ENCODE results near the gene KMT2D.

KMT2D gene, protein sequence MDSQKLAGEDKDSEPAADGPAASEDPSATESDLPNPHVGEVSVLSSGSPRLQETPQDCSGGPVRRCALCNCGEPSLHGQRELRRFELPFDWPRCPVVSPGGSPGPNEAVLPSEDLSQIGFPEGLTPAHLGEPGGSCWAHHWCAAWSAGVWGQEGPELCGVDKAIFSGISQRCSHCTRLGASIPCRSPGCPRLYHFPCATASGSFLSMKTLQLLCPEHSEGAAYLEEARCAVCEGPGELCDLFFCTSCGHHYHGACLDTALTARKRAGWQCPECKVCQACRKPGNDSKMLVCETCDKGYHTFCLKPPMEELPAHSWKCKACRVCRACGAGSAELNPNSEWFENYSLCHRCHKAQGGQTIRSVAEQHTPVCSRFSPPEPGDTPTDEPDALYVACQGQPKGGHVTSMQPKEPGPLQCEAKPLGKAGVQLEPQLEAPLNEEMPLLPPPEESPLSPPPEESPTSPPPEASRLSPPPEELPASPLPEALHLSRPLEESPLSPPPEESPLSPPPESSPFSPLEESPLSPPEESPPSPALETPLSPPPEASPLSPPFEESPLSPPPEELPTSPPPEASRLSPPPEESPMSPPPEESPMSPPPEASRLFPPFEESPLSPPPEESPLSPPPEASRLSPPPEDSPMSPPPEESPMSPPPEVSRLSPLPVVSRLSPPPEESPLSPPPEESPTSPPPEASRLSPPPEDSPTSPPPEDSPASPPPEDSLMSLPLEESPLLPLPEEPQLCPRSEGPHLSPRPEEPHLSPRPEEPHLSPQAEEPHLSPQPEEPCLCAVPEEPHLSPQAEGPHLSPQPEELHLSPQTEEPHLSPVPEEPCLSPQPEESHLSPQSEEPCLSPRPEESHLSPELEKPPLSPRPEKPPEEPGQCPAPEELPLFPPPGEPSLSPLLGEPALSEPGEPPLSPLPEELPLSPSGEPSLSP (N-terminal part only)

DNA sequence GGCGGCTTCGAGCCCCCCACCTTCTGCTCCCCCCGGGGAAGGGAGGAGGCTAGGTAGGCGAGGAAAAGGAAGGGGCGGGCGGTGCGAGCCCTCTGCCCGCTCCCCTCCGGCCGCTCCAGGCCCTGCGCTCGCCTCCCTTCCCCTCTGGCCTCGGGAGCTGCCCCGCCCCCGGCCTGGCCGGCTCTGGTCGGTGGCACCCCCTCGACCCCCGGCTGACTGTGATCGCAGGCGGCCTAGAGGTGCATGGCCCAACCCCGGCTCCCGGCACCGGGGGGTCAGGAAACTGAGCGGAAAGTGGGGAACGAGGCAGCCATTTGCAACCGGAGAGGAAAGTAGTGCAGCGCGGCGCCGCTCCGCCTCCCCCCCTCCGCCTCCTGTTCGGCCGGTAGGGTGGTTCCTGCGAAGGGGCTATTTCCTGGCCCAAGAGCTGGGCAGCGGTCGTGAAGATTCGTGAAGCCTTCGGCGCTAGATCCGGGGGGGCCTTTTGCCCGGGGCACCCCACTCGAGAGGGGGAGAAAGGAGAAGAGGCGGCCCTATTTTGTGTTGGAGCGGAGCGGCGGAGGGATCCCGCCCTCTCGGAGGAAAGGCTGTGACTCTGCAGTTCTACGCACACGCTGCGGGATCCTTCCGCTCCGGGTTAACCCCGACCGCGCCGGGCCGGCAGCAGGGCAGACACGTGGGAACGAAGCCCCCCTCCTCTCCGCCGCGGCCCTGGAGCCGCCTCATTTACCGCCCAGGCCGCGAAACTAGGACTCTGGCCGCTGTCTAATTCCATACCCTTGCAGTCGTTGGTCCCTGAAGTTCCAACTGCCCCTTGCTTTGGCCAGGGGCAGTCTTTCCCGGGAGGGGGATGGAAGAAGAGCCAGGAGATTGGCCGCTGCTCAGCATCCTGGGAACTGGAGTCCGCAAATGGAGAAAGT, at the start of gene KMT2D:
KMT2D (minus strand) TSS at position 558 of the 920 bp plus-strand sequence. CDS start 5,470 bp downstream, outside the sequence.
- Mint-ChIP-seq H3K4me1 (peaks cover 40 to 56% of the 10 kb centered on the region in 2 donors), H3K27ac (peak within 1 kb of the TSS; percentile 98), H3K36me3 (peaks cover 10 to 21% of the 10 kb centered on the region in 2 donors), H3K9me3 (no peaks in the 10 kb centered on the region), H3K27me3 (no peaks in the 10 kb centered on the region), H3K4me3 (peak within 1 kb of the TSS; percentile 94 to 97)
- DNase-seq (peak; percentile 88), ATAC-seq (replicated peaks) (peak; percentile 75 to 83)

GRCh38 chr12:49109641-49110463, 49.3 kb upstream of the KMT2D start:
- peaks cover 24 to 49% of the 10 kb centered on the region in 2 donors for H3K4me1 Mint-ChIP-seq
- peak in 1 of 2 donors; percentile 12 for ATAC-seq (replicated peaks)
- H3K27me3 Mint-ChIP-seq: no peaks in the 10 kb centered on the region
- no peak for DNase-seq
- peak overlapping the region; percentile 96 for H3K4me3 Mint-ChIP-seq
- peak overlapping the region; percentile 96 for H3K27ac Mint-ChIP-seq
- H3K36me3 Mint-ChIP-seq: peaks cover 6 to 9% of the 10 kb centered on the region in 2 donors
- no peaks in the 10 kb centered on the region for H3K9me3 Mint-ChIP-seq

DNA sequence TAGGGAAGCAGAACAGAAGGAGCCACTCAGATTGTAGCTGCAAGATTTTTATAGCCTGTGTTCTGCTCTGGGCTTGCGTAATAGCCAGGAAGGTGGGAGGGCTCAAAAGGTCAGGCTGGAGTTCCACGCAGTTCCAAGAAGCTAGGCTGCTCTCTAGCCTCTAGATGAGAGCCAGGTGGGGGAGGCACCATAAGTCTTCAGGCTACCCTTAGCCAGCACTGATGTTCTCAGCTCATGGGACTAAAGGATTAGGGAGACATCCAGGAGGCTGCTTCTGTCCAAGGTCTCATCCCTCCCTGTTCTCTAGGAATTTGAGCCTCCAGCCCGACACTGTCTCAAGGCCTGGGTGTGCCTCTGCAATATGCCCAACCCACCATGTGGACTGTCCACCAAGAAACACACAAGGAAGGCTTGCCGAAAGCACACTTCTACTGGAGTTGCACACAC, 48.4 kb upstream of the KMT2D start:
- Mint-ChIP-seq H3K4me1 (peaks cover 24 to 49% of the 10 kb centered on the region in 2 donors), H3K9me3 (no peaks in the 10 kb centered on the region), H3K4me3 (peak overlapping the region; percentile 96), H3K27ac (no peak overlapping the region), H3K27me3 (no peaks in the 10 kb centered on the region), H3K36me3 (peaks cover 13 to 16% of the 10 kb centered on the region in 2 donors)
- no peak for DNase-seq
- ATAC-seq (replicated peaks): no peak

GRCh38 chr12:49105504-49106084, 45.0 kb upstream of the KMT2D start:
- ATAC-seq (replicated peaks) (no peak), DNase-seq (no peak)
- Mint-ChIP-seq H3K4me1 (peaks cover 23 to 46% of the 10 kb centered on the region in 2 donors), H3K36me3 (peaks cover 23 to 47% of the 10 kb centered on the region in 2 donors), H3K4me3 (no peak overlapping the region), H3K27ac (no peak overlapping the region), H3K9me3 (no peaks in the 10 kb centered on the region), H3K27me3 (no peaks in the 10 kb centered on the region)

- Mint-ChIP-seq H3K36me3 (peaks cover 26 to 55% of the 10 kb centered on the region in 2 donors), H3K4me1 (peaks cover 21 to 44% of the 10 kb centered on the region in 2 donors), H3K4me3 (no peak overlapping the region)
Measured at GRCh38 chr12:49104822-49105221, 44.2 kb upstream of the KMT2D start.

GRCh38 chr12:49100380-49100779, 39.8 kb upstream of the KMT2D start:
- H3K9me3 Mint-ChIP-seq: no peaks in the 10 kb centered on the region
- DNase-seq: no peak
- ATAC-seq (replicated peaks): no peak
- H3K36me3 Mint-ChIP-seq: peaks cover 32 to 73% of the 10 kb centered on the region in 2 donors
- H3K27ac Mint-ChIP-seq: no peak overlapping the region
- peaks cover 3% of the 10 kb centered on the region in 2 donors for H3K4me1 Mint-ChIP-seq
- H3K27me3 Mint-ChIP-seq: peaks cover 3 to 4% of the 10 kb centered on the region in 2 donors
- no peak overlapping the region for H3K4me3 Mint-ChIP-seq

More at GRCh38 chr12:49104822-49105221, 44.2 kb upstream of the KMT2D start:
- H3K27me3 Mint-ChIP-seq: no peaks in the 10 kb centered on the region
- DNase-seq: no peak
- no peak overlapping the region for H3K27ac Mint-ChIP-seq
- ATAC-seq (replicated peaks): no peak
- no peaks in the 10 kb centered on the region for H3K9me3 Mint-ChIP-seq

DNA sequence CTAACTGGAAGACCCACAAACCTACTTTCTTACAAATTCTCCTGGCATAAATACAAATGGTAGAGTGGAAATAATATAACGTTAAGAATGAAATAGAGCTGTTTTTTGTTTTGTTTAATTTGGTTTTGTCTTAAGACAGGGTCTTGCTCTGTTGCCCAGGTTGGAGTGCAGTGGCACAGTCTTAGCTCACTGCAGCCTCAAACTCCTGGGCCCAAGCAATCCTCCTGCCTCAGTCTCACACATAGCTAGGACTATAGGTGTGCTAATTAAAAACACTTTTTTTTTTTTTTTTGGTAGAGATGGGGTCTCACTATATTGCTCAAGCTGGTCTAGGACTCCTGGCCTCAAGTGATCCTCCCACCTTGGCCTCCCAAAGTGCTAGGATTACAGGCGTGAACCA, 38.1 kb upstream of the KMT2D start:
- Mint-ChIP-seq H3K27me3 (peaks cover 14 to 15% of the 10 kb centered on the region in 2 donors), H3K4me3 (no peak overlapping the region), H3K27ac (no peak overlapping the region), H3K4me1 (peaks cover 8 to 9% of the 10 kb centered on the region in 2 donors), H3K36me3 (peaks cover 22 to 65% of the 10 kb centered on the region in 2 donors), H3K9me3 (no peaks in the 10 kb centered on the region)
- DNase-seq: no peak
- no peak for ATAC-seq (replicated peaks)

- peaks cover 18 to 19% of the 10 kb centered on the region in 2 donors for H3K27me3 Mint-ChIP-seq
- peak; percentile 29 for DNase-seq
- peak; percentile 58 to 65 for ATAC-seq (replicated peaks)
- no peaks in the 10 kb centered on the region for H3K9me3 Mint-ChIP-seq
- H3K4me3 Mint-ChIP-seq: no peak overlapping the region
- no peak overlapping the region for H3K27ac Mint-ChIP-seq
- H3K4me1 Mint-ChIP-seq: peaks cover 11 to 13% of the 10 kb centered on the region in 2 donors
- H3K36me3 Mint-ChIP-seq: peaks cover 22 to 59% of the 10 kb centered on the region in 2 donors
Measured at GRCh38 chr12:49098035-49098451, 37.4 kb upstream of the KMT2D start.

GRCh38 chr12:49097381-49097780, 36.8 kb upstream of the KMT2D start:
- H3K4me1 Mint-ChIP-seq: peaks cover 14 to 18% of the 10 kb centered on the region in 2 donors
- H3K27me3 Mint-ChIP-seq: peaks cover 22 to 23% of the 10 kb centered on the region in 2 donors
- ATAC-seq (replicated peaks) (no peak), DNase-seq (no peak)
- H3K4me3 Mint-ChIP-seq: no peak overlapping the region
- H3K36me3 Mint-ChIP-seq: peaks cover 22 to 53% of the 10 kb centered on the region in 2 donors
- H3K27ac Mint-ChIP-seq: no peak overlapping the region
- no peaks in the 10 kb centered on the region for H3K9me3 Mint-ChIP-seq

- Mint-ChIP-seq H3K9me3 (no peaks in the 10 kb centered on the region), H3K27me3 (peaks cover 45% of the 10 kb centered on the region in 2 donors), H3K4me3 (no peak overlapping the region), H3K4me1 (peaks cover 31 to 41% of the 10 kb centered on the region in 2 donors), H3K36me3 (peaks cover 11 to 33% of the 10 kb centered on the region in 2 donors), H3K27ac (peak overlapping the region; percentile 57)
- ATAC-seq (replicated peaks) (no peak), DNase-seq (no peak)
Measured at GRCh38 chr12:49094975-49095365, 34.4 kb upstream of the KMT2D start.

DNA sequence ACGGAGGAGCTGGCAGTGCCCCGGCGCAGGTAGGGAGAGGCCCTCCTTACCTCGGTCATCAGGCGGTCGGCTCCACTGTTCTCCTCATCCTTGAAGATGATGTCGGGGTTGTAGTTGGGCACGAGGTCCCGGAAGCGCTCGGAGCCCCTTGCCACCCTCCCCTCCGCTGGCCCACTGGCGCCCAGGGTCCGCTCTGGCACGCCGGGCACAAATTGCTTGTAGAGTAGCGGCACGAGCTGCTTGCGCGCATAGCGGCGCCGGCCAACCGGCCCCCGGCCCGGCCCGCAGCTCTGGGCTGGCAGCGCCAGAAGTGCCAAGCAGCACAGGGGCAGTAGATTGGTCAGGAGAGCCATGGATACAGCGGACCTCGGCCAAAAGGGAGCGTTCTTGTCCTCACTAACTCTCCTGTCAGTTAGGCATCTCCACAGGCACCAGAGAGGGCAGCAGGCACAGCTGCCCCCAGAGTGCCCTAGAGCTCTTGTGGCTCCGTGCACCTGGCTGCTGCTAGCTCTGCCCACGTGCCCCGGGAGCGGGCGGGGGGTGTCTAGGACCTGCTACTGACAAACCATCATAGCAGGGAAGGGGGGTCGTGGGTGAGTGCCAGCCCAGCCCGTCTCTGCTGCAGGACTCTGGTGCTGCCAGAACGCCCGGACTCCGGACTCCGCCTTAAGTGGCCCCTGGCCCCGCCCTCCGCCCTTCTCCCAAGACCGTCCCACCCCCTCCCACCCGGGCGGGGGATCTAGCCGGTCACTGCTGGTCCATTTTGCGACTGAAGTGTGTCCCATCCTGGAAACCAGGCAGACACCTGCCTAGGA, 33.8 kb upstream of the KMT2D start, which contains the start of gene DHH:
DHH (minus strand) TSS at position 642 of the 815 bp plus-strand sequence; CDS start at position 353, 289 bp downstream.
- H3K27ac Mint-ChIP-seq: peak within 1 kb of the TSS; percentile 57
- peaks cover 49 to 51% of the 10 kb centered on the region in 2 donors for H3K27me3 Mint-ChIP-seq
- peak within 1 kb of the TSS; percentile 45 to 55 for H3K4me3 Mint-ChIP-seq
- peaks cover 33 to 46% of the 10 kb centered on the region in 2 donors for H3K4me1 Mint-ChIP-seq
- no peaks in the 10 kb centered on the region for H3K9me3 Mint-ChIP-seq
- DNase-seq (no peak), ATAC-seq (replicated peaks) (peak; percentile 17 to 24)
- H3K36me3 Mint-ChIP-seq: peaks cover 9 to 29% of the 10 kb centered on the region in 2 donors

GRCh38 chr12:49093792-49094159, 33.2 kb upstream of the KMT2D start:
- H3K27me3 Mint-ChIP-seq: peaks cover 53 to 55% of the 10 kb centered on the region in 2 donors
- peak overlapping the region; percentile 45 to 55 for H3K4me3 Mint-ChIP-seq
- H3K27ac Mint-ChIP-seq: peak overlapping the region; percentile 42
- H3K9me3 Mint-ChIP-seq: no peaks in the 10 kb centered on the region
- DNase-seq (no peak), ATAC-seq (replicated peaks) (no peak)
- peaks cover 9 to 29% of the 10 kb centered on the region in 2 donors for H3K36me3 Mint-ChIP-seq
- H3K4me1 Mint-ChIP-seq: peaks cover 35 to 46% of the 10 kb centered on the region in 2 donors
